Glomerular visceral epithelial cell (primary cell): Measurements from ENCODE around the gene BRD4.
"Not testable (repeated sequence)": the region's sequence is repeated elsewhere in the genome, so short reads cannot be mapped to it uniquely, and the experiment has no call there.

ENCODE experiments used
- DNase-seq: peaks from one replicate; pipeline ENCODE4 v3.0.0-alpha.2; 2016; ENCODE audit errors: extremely low spot score

The BRD4 gene

GRCh38 chr19:15360015-15360414 lies 27.7 kb upstream of the BRD4 start:
- not testable (repeated sequence) for DNase-seq

- DNase-seq: no peak
Measured at GRCh38 chr19:15358918-15359317, 26.6 kb upstream of the BRD4 start.

- no peak for DNase-seq
Measured at GRCh38 chr19:15357906-15358305, 25.6 kb upstream of the BRD4 start.

GRCh38 chr19:15354566-15355296 lies 22.4 kb upstream of the BRD4 start:
- DNase-seq: no peak

GRCh38 chr19:15353908-15354307 lies 21.6 kb upstream of the BRD4 start:
- no peak for DNase-seq

- not testable (repeated sequence) for DNase-seq
Measured at GRCh38 chr19:15352535-15352934, 20.2 kb upstream of the BRD4 start.

GRCh38 chr19:15341328-15341727 lies 9.0 kb upstream of the BRD4 start:
- not testable (repeated sequence) for DNase-seq

GRCh38 chr19:15340086-15340485 lies 7.7 kb upstream of the BRD4 start:
- no peak for DNase-seq

GRCh38 chr19:15337202-15337601 lies 4.9 kb upstream of the BRD4 start:
- DNase-seq: no peak

GRCh38 chr19:15335992-15336391 lies 3.7 kb upstream of the BRD4 start:
- DNase-seq: not testable (repeated sequence)

GRCh38 chr19:15331419-15332310 lies 674 bp downstream of the BRD4 start:
- DNase-seq: peak; percentile 60

GRCh38 chr19:15330801-15331418 lies 1.4 kb downstream of the BRD4 start:
- DNase-seq: peak; percentile 69

- DNase-seq: peak; percentile 32
Measured at GRCh38 chr19:15328312-15328711, 4.0 kb downstream of the BRD4 start.

- no peak for DNase-seq
Measured at GRCh38 chr19:15324791-15325519, 7.4 kb downstream of the BRD4 start.

- no peak for DNase-seq
Measured at GRCh38 chr19:15323496-15324235, 8.7 kb downstream of the BRD4 start.

- DNase-seq: no peak
Measured at GRCh38 chr19:15321739-15322138, 10.6 kb downstream of the BRD4 start.

- DNase-seq: no peak
Measured at GRCh38 chr19:15320116-15320515, 12.2 kb downstream of the BRD4 start.

GRCh38 chr19:15318241-15318691 lies 14.1 kb downstream of the BRD4 start:
- DNase-seq: no peak

- DNase-seq: no peak
Measured at GRCh38 chr19:15317392-15318071, 14.8 kb downstream of the BRD4 start.

- DNase-seq: no peak
Measured at GRCh38 chr19:15316498-15316897, 15.8 kb downstream of the BRD4 start.
